GM21786 (cell line): ENCODE measurements around the gene CD244.

ENCODE experiments used
- ATAC-seq: cut with Tn5 transposase; IDR thresholded peaks from one replicate; pipeline ENCODE4 v1.9.1; 2021; ENCODE audit not compliant: unreplicated experiment

The CD244 gene

GRCh38 chr1:160814316-160814715, 48.4 kb downstream of the CD244 start:
- no peak for ATAC-seq

- no peak for ATAC-seq
Observed at GRCh38 chr1:160813215-160813614, 49.5 kb downstream of the CD244 start.

GRCh38 chr1:160811147-160811546, 51.5 kb downstream of the CD244 start:
- no peak for ATAC-seq

GRCh38 chr1:160810486-160810885, 52.2 kb downstream of the CD244 start:
- no peak for ATAC-seq

GRCh38 chr1:160808289-160808688, 54.4 kb downstream of the CD244 start:
- ATAC-seq: no peak

- ATAC-seq: no peak
Observed at GRCh38 chr1:160807738-160808137, 54.9 kb downstream of the CD244 start.

GRCh38 chr1:160807247-160807646, 55.4 kb downstream of the CD244 start:
- no peak for ATAC-seq

GRCh38 chr1:160806784-160807183, 55.9 kb downstream of the CD244 start:
- no peak for ATAC-seq

GRCh38 chr1:160806109-160806665, 56.5 kb downstream of the CD244 start:
- no peak for ATAC-seq

- no peak for ATAC-seq
Observed at GRCh38 chr1:160801836-160802580, 60.7 kb downstream of the CD244 start.

GRCh38 chr1:160800645-160801408, 61.9 kb downstream of the CD244 start:
- ATAC-seq: no peak

- no peak for ATAC-seq
Observed at GRCh38 chr1:160800142-160800541, 62.5 kb downstream of the CD244 start.

GRCh38 chr1:160799641-160800040, 63.0 kb downstream of the CD244 start:
- ATAC-seq: no peak

- ATAC-seq: no peak
Observed at GRCh38 chr1:160798439-160798838, 64.2 kb downstream of the CD244 start.

GRCh38 chr1:160797861-160798273, 64.8 kb downstream of the CD244 start:
- ATAC-seq: no peak

- ATAC-seq: peak; percentile 37
Observed at GRCh38 chr1:160797271-160797709, 65.4 kb downstream of the CD244 start.

GRCh38 chr1:160795951-160796383, 66.7 kb downstream of the CD244 start, which contains the start of gene LY9:
LY9 (plus strand) TSS chr1:160796174; CDS start chr1:160796188, 14 bp downstream.
- peak; percentile 79 for ATAC-seq

GRCh38 chr1:160794376-160794775, 68.3 kb downstream of the CD244 start:
- ATAC-seq: no peak

GRCh38 chr1:160789702-160790611, 72.7 kb downstream of the CD244 start:
- peak; percentile 80 for ATAC-seq

- ATAC-seq: peak; percentile 3
Observed at GRCh38 chr1:160789051-160789701, 73.5 kb downstream of the CD244 start.
